HepG2 (cell line): Measurements from ENCODE around the gene SLIT1. TPM values are rescaled to one million over a fixed set of nuclear protein-coding genes. Genes with fewer than 3 reads are reported as not detected.

ENCODE experiments used
- CSRNP1 ChIP-seq: sonication (generic); formaldehyde crosslinking; IDR thresholded peaks from 2 replicates; pipeline ENCODE4 v1.8.1; 2023; ENCODE audit warnings: mild to moderate bottlenecking, missing genetic modification reagents
- MZF1 ChIP-seq: sonication (generic); formaldehyde crosslinking; IDR thresholded peaks from 2 replicates; pipeline ENCODE4 v1.8.1; 2023; ENCODE audit warnings: mild to moderate bottlenecking, missing genetic modification reagents, borderline replicate concordance
- NR2F6 ChIP-seq, 2 experiments: IDR thresholded peaks; 2 replicates each; pipeline ENCODE4 v1.6.1; 2016; ENCODE audit warnings: antibody characterized with exemption in 1 of 2, mild to moderate bottlenecking in 1 of 2
- SP1 ChIP-seq, 2 experiments: fragments of 450-650 bp in 1 of 2; sonication (generic) in 1 of 2; formaldehyde crosslinking in 1 of 2; IDR thresholded peaks; 2 replicates each; pipeline versions ENCODE4 v1.4.0 to v1.6.1; 2016 to 2020; ENCODE audit warnings: missing genetic modification reagents in 1 of 2
- ZNF614 ChIP-seq: IDR thresholded peaks from 2 replicates; pipeline ENCODE4 v1.6.1; 2018; ENCODE audit warnings: missing biosample characterization, missing genetic modification reagents, inconsistent platforms, borderline replicate concordance
- ZNF775 ChIP-seq: sonication (generic); formaldehyde crosslinking; IDR thresholded peaks from 2 replicates; pipeline ENCODE4 v1.4.0; 2020; ENCODE audit warnings: missing genetic modification reagents, mild to moderate bottlenecking, moderate library complexity, borderline replicate concordance
- ZSCAN20 ChIP-seq: sonication (generic); formaldehyde crosslinking; IDR thresholded peaks from 2 replicates; pipeline ENCODE4 v1.4.0; 2020; ENCODE audit warnings: missing genetic modification reagents, mild to moderate bottlenecking, borderline replicate concordance
- polyA plus RNA-seq, 8 experiments: library from polyadenylated mRNA; depleted of rRNA in 3 of 8; stranded (reverse) in 7 of 8; unstranded in 1 of 8; fragments of >200 nt; fragmentation: Illumina TruSeq in 4 of 8; extraction: Trizol in 4 of 8; gene quantifications; 2 replicates each; pipeline versions ENCODE4 v1.2.1 to v1.2.3, GENCODE V29; 2011 to 2016; ENCODE audit warnings: low read depth in 4 of 8, missing spikeins in 1 of 8, mixed read lengths in 1 of 8; ENCODE audit not compliant: insufficient read depth in 1 of 8
- total RNA-seq, 5 experiments: library from RNA; depleted of rRNA; stranded (reverse); fragments of >200 nt; fragmentation: Illumina TruSeq; extraction: Trizol; gene quantifications; 2 replicates each; pipeline ENCODE4 v1.2.3, GENCODE V29; 2016; ENCODE audit warnings: low read depth in 1 of 5
- TF ChIP-seq, protein P1 (sequence below): sonication (generic); formaldehyde crosslinking; conservative IDR thresholded peaks from 2 replicates; pipeline ENCODE4 v1.4.0; 2020; ENCODE audit warnings: mild to moderate bottlenecking, missing genetic modification reagents, moderate library complexity
- TF ChIP-seq, protein P2 (sequence below): sonication (generic); formaldehyde crosslinking; IDR thresholded peaks from 2 replicates; pipeline ENCODE4 v1.5.0; 2020; ENCODE audit warnings: mild to moderate bottlenecking, missing genetic modification reagents
- TF ChIP-seq, protein P3 (sequence below): sonication (generic); formaldehyde crosslinking; IDR thresholded peaks from 2 replicates; pipeline ENCODE4 v1.4.0; 2020; ENCODE audit warnings: missing genetic modification reagents

The SLIT1 gene
- total and polyA plus RNA-seq, 2 of the 13 experiments (the other 11 are each of a cell fraction or from before 2014, with no cell fraction given): 0.09 to 0.33 TPM

DNA sequence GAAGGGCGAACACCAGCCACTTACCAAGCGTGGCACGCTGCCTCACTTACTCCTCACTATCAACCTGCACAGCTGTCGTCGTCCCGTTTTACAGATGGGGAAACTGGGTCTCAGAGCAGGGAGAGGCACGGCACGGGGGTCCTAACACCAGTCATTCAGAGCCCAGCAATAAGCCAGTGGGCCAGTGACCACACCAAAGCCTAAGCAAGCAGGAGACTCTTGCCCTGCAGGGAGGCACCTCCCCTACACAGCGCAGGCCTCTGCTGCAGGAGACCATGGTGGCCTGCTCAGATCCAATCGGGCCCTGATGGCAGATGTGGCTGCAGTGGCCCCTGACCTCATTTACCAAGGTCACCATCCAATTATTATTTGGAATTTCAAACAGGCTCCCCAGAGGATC, 4.8 kb downstream of the SLIT1 start (continued):
- TF ChIP-seq, protein P1, sequence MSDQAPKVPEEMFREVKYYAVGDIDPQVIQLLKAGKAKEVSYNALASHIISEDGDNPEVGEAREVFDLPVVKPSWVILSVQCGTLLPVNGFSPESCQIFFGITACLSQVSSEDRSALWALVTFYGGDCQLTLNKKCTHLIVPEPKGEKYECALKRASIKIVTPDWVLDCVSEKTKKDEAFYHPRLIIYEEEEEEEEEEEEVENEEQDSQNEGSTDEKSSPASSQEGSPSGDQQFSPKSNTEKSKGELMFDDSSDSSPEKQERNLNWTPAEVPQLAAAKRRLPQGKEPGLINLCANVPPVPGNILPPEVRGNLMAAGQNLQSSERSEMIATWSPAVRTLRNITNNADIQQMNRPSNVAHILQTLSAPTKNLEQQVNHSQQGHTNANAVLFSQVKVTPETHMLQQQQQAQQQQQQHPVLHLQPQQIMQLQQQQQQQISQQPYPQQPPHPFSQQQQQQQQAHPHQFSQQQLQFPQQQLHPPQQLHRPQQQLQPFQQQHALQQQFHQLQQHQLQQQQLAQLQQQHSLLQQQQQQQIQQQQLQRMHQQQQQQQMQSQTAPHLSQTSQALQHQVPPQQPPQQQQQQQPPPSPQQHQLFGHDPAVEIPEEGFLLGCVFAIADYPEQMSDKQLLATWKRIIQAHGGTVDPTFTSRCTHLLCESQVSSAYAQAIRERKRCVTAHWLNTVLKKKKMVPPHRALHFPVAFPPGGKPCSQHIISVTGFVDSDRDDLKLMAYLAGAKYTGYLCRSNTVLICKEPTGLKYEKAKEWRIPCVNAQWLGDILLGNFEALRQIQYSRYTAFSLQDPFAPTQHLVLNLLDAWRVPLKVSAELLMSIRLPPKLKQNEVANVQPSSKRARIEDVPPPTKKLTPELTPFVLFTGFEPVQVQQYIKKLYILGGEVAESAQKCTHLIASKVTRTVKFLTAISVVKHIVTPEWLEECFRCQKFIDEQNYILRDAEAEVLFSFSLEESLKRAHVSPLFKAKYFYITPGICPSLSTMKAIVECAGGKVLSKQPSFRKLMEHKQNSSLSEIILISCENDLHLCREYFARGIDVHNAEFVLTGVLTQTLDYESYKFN (CRISPR knock-in tag): no peak
- no peak for TF ChIP-seq SP1 (IDR thresholded peaks at IDR 0.05)
- TF ChIP-seq SP1 (CRISPR knock-in tag; IDR thresholded peaks at IDR 0.05): no peak
- no peak for TF ChIP-seq NR2F6 (IDR thresholded peaks at IDR 0.05)
- no peak for TF ChIP-seq NR2F6 (CRISPR knock-in tag; IDR thresholded peaks at IDR 0.05)
- TF ChIP-seq, protein P2, sequence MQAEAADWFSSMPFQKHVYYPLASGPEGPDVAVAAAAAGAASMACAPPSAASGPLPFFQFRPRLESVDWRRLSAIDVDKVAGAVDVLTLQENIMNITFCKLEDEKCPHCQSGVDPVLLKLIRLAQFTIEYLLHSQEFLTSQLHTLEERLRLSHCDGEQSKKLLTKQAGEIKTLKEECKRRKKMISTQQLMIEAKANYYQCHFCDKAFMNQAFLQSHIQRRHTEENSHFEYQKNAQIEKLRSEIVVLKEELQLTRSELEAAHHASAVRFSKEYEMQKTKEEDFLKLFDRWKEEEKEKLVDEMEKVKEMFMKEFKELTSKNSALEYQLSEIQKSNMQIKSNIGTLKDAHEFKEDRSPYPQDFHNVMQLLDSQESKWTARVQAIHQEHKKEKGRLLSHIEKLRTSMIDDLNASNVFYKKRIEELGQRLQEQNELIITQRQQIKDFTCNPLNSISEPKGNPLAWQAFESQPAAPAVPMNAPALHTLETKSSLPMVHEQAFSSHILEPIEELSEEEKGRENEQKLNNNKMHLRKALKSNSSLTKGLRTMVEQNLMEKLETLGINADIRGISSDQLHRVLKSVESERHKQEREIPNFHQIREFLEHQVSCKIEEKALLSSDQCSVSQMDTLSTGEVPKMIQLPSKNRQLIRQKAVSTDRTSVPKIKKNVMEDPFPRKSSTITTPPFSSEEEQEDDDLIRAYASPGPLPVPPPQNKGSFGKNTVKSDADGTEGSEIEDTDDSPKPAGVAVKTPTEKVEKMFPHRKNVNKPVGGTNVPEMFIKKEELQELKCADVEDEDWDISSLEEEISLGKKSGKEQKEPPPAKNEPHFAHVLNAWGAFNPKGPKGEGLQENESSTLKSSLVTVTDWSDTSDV: no peak
- no peak for TF ChIP-seq ZNF775 (CRISPR knock-in tag)
- TF ChIP-seq, protein P3, sequence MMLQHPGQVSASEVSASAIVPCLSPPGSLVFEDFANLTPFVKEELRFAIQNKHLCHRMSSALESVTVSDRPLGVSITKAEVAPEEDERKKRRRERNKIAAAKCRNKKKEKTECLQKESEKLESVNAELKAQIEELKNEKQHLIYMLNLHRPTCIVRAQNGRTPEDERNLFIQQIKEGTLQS (CRISPR knock-in tag): no peak
- TF ChIP-seq CSRNP1 (CRISPR knock-in tag): no peak
- TF ChIP-seq ZNF614 (CRISPR knock-in tag): no peak
- TF ChIP-seq MZF1 (CRISPR knock-in tag): no peak
- TF ChIP-seq ZSCAN20: no peak
